Metanephros (tissue), 2 donors: ENCODE data around the gene ITGA1. TPM values are rescaled to one million over a fixed set of nuclear protein-coding genes. Genes with fewer than 3 reads are reported as not detected.

Experiments
- small RNA-seq: library from RNA; depleted of rRNA; stranded (forward); fragments of <200 nt; gene quantifications from one replicate; pipeline ENCODE3, GENCODE V24; 2014; ENCODE audit warnings: low replicate concordance
- total RNA-seq: library from RNA; depleted of rRNA; stranded (reverse); fragments of >200 nt; gene quantifications from one replicate; pipeline ENCODE4 v1.2.3, GENCODE V29; 2014

Gene ITGA1
- 54.8 TPM for total RNA-seq

GRCh38 chr5:52787600-52788504 is at the start of gene ITGA1, which contains the start of gene PELO:
TSS of gene ITGA1 (plus strand) at chr5:52787916. CDS start at chr5:52788354, 438 bp downstream.
TSS of gene PELO (plus strand) at chr5:52787916. CDS start at chr5:52800395, 12,479 bp downstream.

GRCh38 chr5:52989025-52989780 is 201.5 kb downstream of the ITGA1 start, which contains the start of gene ITGA2:
TSS of gene ITGA2 (plus strand) at chr5:52989352. CDS start at chr5:52989469, 117 bp downstream.

Small RNA genes within 50 kb of the gene (small RNA-seq; reads per million reads assigned to genes)
- gene B3GNTL1P1: not detected

Other genes with a start within 250 kb of the ITGA1 start
- gene PELO, start within 50 bp of the ITGA1 start, total RNA-seq: 62.5 TPM
- 25.0 TPM for gene ITGA2, start 201.4 kb downstream of the ITGA1 start, total RNA-seq